HPDE6-E6E7 (cell line): ENCODE measurements around the gene NEGR1.
"Not testable (repeated sequence)": the region's sequence is repeated elsewhere in the genome, so short reads cannot be mapped to it uniquely, and the experiment has no call there.

ENCODE experiments used
- DNase-seq: peaks from one replicate; pipeline ENCODE4 v3.0.0; 2011; ENCODE audit warnings: missing footprints; ENCODE audit errors: extremely low spot score

NEGR1 gene

GRCh38 chr1:72282271-72283021, at the start of gene NEGR1:
Gene NEGR1 (minus strand): TSS chr1:72282539.
- DNase-seq = peak; percentile 60

- DNase-seq = no peak
These were observed 44.2 kb upstream of the NEGR1 start for GRCh38 chr1:72326494-72326893.

- DNase-seq = no peak
These were observed 42.1 kb upstream of the NEGR1 start for GRCh38 chr1:72324451-72324850.

GRCh38 chr1:72322910-72323309, 40.6 kb upstream of the NEGR1 start:
- DNase-seq = no peak

- DNase-seq = no peak
These were observed 14.2 kb upstream of the NEGR1 start for GRCh38 chr1:72296501-72296900.

GRCh38 chr1:72288886-72289285, 6.5 kb upstream of the NEGR1 start:
- no peak for DNase-seq

GRCh38 chr1:72286401-72286800, 4.1 kb upstream of the NEGR1 start:
- no peak for DNase-seq

GRCh38 chr1:72285074-72285425, 2.7 kb upstream of the NEGR1 start:
- DNase-seq = peak; percentile 1

GRCh38 chr1:72284348-72285073, 2.2 kb upstream of the NEGR1 start:
- DNase-seq = peak; percentile 5

GRCh38 chr1:72284084-72284347, 1.7 kb upstream of the NEGR1 start:
- peak; percentile 4 for DNase-seq

GRCh38 chr1:72283307-72284083, 1.2 kb upstream of the NEGR1 start:
- DNase-seq = peak; percentile 13

GRCh38 chr1:72283022-72283306, 625 bp upstream of the NEGR1 start:
- no peak for DNase-seq

GRCh38 chr1:72281637-72282270, 585 bp downstream of the NEGR1 start:
- DNase-seq = peak; percentile 2

GRCh38 chr1:72281144-72281543, 1.2 kb downstream of the NEGR1 start:
- DNase-seq = no peak

- no peak for DNase-seq
These were observed 1.6 kb downstream of the NEGR1 start for GRCh38 chr1:72280711-72281110.

- no peak for DNase-seq
These were observed 2.2 kb downstream of the NEGR1 start for GRCh38 chr1:72280131-72280530.

GRCh38 chr1:72278461-72278860, 3.9 kb downstream of the NEGR1 start:
- DNase-seq = no peak

GRCh38 chr1:72271555-72272085, 10.7 kb downstream of the NEGR1 start:
- no peak for DNase-seq

- no peak for DNase-seq
These were observed 19.6 kb downstream of the NEGR1 start for GRCh38 chr1:72262735-72263134.

- DNase-seq = no peak
These were observed 29.2 kb downstream of the NEGR1 start for GRCh38 chr1:72253132-72253531.

GRCh38 chr1:72241397-72241796, 40.9 kb downstream of the NEGR1 start:
- DNase-seq = peak; percentile 5

- not testable (repeated sequence) for DNase-seq
These were observed 46.4 kb downstream of the NEGR1 start for GRCh38 chr1:72235931-72236330.
